Transverse colon (tissue), 4 donors: ENCODE data around the gene ATRAID. TPM values are rescaled to one million over a fixed set of nuclear protein-coding genes. Genes with fewer than 3 reads are reported as not detected.

Experiments used
- DNase-seq: peaks from one replicate; pipeline ENCODE4 v3.0.0-alpha.2; 2019
- H3K27ac ChIP-seq, 4 donors: fragments of 200-600 bp; sonication (generic); 2 replicates each; pipeline ENCODE4 v1.5.1; 2016 to 2018; ENCODE audit warnings: inconsistent platforms in 4 of 4
- H3K27me3 ChIP-seq: fragments of 200-600 bp; sonication (generic); 2 replicates; pipeline ENCODE4 v1.5.1; 2017; ENCODE audit warnings: inconsistent platforms
- H3K36me3 ChIP-seq, 4 donors: fragments of 200-600 bp; sonication (generic); 2 replicates each; pipeline ENCODE4 v1.5.1; 2017 to 2019; ENCODE audit warnings: inconsistent platforms in 4 of 4
- H3K4me1 ChIP-seq, 4 donors: fragments of 200-600 bp; sonication (generic); 2 replicates each; pipeline ENCODE4 v1.5.1; 2017 to 2020; ENCODE audit warnings: inconsistent platforms in 4 of 4
- H3K4me3 ChIP-seq, 4 donors: fragments of 200-600 bp; sonication (generic); 1 replicate in 1 of 4; 2 replicates in 3 of 4; pipeline versions ENCODE4 v1.5.1 to v1.6.1; 2017 to 2019; ENCODE audit warnings: inconsistent platforms in 4 of 4
- H3K9me3 ChIP-seq, 2 donors: fragments of 200-600 bp; sonication (generic); 2 replicates each; pipeline ENCODE4 v1.5.1; 2017 to 2019; ENCODE audit warnings: inconsistent platforms in 2 of 2
- CTCF ChIP-seq, 5 experiments: fragments of 200-600 bp in 3 of 5; fragments of 450-650 bp in 2 of 5; sonication (generic) in 3 of 5; IDR thresholded peaks; 1 replicate in 2 of 5; 2 replicates in 3 of 5; pipeline ENCODE4 v1.5.1; 2016 to 2017; ENCODE audit warnings: antibody characterized with exemption in 5 of 5, inconsistent platforms in 3 of 5, mild to moderate bottlenecking in 2 of 5, moderate library complexity in 1 of 5
- EP300 ChIP-seq: sonication (generic); formaldehyde crosslinking; IDR thresholded peaks from one replicate; pipeline ENCODE4 v1.6.1; 2017; ENCODE audit warnings: antibody characterized with exemption, low read depth
- POLR2A ChIP-seq: fragments of 450-650 bp; IDR thresholded peaks from one replicate; pipeline ENCODE4 v1.6.1; 2016; ENCODE audit warnings: antibody characterized with exemption, mild to moderate bottlenecking, moderate library complexity
- POLR2AphosphoS5 ChIP-seq, 3 donors: sonication (generic); formaldehyde crosslinking; IDR thresholded peaks; one replicate each; pipeline ENCODE4 v1.6.1; 2016; ENCODE audit warnings: antibody characterized with exemption in 3 of 3
- WGBS, 2 donors: methylation state at CpG; one replicate each; pipeline ENCODE4 v1.1.5; 2018; ENCODE audit warnings: low coverage in 1 of 2; 5-methylcytosine and 5-hydroxymethylcytosine counted together
- in situ Hi-C, 4 donors: fragments of 200-750 bp; cut with MboI; loops; one replicate each; pipeline versions ENCODE4 v1.15.0 to v1.15.1; 2017; ENCODE audit warnings: low sequenced_read_pairs in 3 of 4, low pct_ligation_motif_present in 1 of 4, low pct_unique_long_range_greater_than_20kb in 1 of 4
- intact Hi-C: fragments of 100-400 bp; cut with DNase I; formaldehyde crosslinking; loops from one replicate; pipeline ENCODE4 v1.15.1; 2023; ENCODE audit warnings: low total_unique reads
- total RNA-seq, 4 donors: library from RNA; depleted of rRNA; stranded (reverse); fragments of >200 nt; gene quantifications; one replicate each; pipeline ENCODE4 v1.1.0, GENCODE V29; 2016

The ATRAID gene
- total RNA-seq, 4 donors from 2014 or later = 64.7 to 179 (median 121) TPM

- H3K4me3 ChIP-seq = no peak overlapping the region
- 94% methylated on average over 4 of the region's 4 CpGs; no CpG with 5 or more reads in 1 of the 2 donors for WGBS, 2 donors
- H3K4me1 ChIP-seq = peaks cover 12 to 29% (median 17%) of the 10 kb centered on the region in 4 donors
- DNase-seq = no peak
- TF ChIP-seq POLR2AphosphoS5 (IDR thresholded peaks at IDR 0.05) = no peak
- no peak for TF ChIP-seq CTCF (IDR thresholded peaks at IDR 0.05)
- no peak for TF ChIP-seq POLR2A
- no peak for TF ChIP-seq EP300
- intact Hi-C loops = no loop called here
- no peaks in the 10 kb centered on the region for H3K9me3 ChIP-seq
- in situ Hi-C loops = loop anchor here in 1 of 4 donors (25.0 kb wide), 1 partner anchor 96 kb away; the partner anchor contains the start of genes ABHD1 and CGREF1
- H3K27me3 ChIP-seq = no peaks in the 10 kb centered on the region
- no peak overlapping the region for H3K27ac ChIP-seq
- H3K36me3 ChIP-seq = peaks cover 0 to 27% (median 7%) of the 10 kb centered on the region in 4 donors
Measured at GRCh38 chr2:27208486-27209050, 3.3 kb upstream of the ATRAID start.

GRCh38 chr2:27209621-27210401, 2.0 kb upstream of the ATRAID start:
- in situ Hi-C loops = loop anchor here in 1 of 4 donors (25.0 kb wide), 1 partner anchor 98 kb away; the partner anchor contains the start of genes ABHD1 and CGREF1
- H3K27me3 ChIP-seq = no peaks in the 10 kb centered on the region
- peaks cover 0 to 16% (median 2%) of the 10 kb centered on the region in 4 donors for H3K36me3 ChIP-seq
- peaks cover 12 to 32% (median 17%) of the 10 kb centered on the region in 4 donors for H3K4me1 ChIP-seq
- H3K4me3 ChIP-seq = no peak overlapping the region
- 74 to 86% methylated on average over 5 to 6 of the region's 6 CpGs for WGBS, 2 donors
- H3K9me3 ChIP-seq = no peaks in the 10 kb centered on the region
- intact Hi-C loops = loop anchor here (10.0 kb wide), 1 partner anchor 75 kb away; the partner anchor contains the start of genes PREB and PRR30
- TF ChIP-seq EP300 (no peak), CTCF (IDR thresholded peaks at IDR 0.05) (peak in 1 of 5 experiments; percentile 23)
- DNase-seq = peak; percentile 22
- H3K27ac ChIP-seq = peak overlapping the region; percentile 2 to 51 (median 14)

- DNase-seq = no peak
- intact Hi-C loops (loop anchor here (10.0 kb wide), 1 partner anchor 77 kb away; the partner anchor contains the start of genes PREB and PRR30), in situ Hi-C loops (loop anchor here in 1 of 4 donors (25.0 kb wide), 1 partner anchor 99 kb away; the partner anchor contains the start of genes ABHD1 and CGREF1)
- H3K4me3 ChIP-seq = peak overlapping the region; percentile 61 to 90 (median 80)
- H3K27ac ChIP-seq = peak overlapping the region; percentile 94 to 98 (median 96)
- WGBS, 2 donors = 1% methylated on average over 37 of the region's 48 CpGs; no CpG with 5 or more reads in 1 of the 2 donors
- H3K4me1 ChIP-seq = peaks cover 12 to 32% (median 17%) of the 10 kb centered on the region in 4 donors
- H3K36me3 ChIP-seq = peaks cover 0 to 11% (median 0%) of the 10 kb centered on the region in 4 donors
- TF ChIP-seq CTCF (IDR thresholded peaks at IDR 0.05) (no peak), POLR2AphosphoS5 (IDR thresholded peaks at IDR 0.05) (no peak), POLR2A (no peak), EP300 (no peak)
- H3K27me3 ChIP-seq = no peaks in the 10 kb centered on the region
- no peaks in the 10 kb centered on the region for H3K9me3 ChIP-seq
Measured at GRCh38 chr2:27211241-27211942, 449 bp upstream of the ATRAID start.
